ENCODE measurements around the gene RGS9BP. TPM values are rescaled to one million over a fixed set of nuclear protein-coding genes. Genes with fewer than 3 reads are reported as not detected.
A peak's percentile ranks its signal among the peaks of the same experiment; 100 is the strongest.

RGS9BP gene
- total and polyA plus RNA-seq, 2 of the 13 experiments (the other 11 are each of a cell fraction or from before 2014, with no cell fraction given) = 0.01 TPM; not detected in 1

DNA sequence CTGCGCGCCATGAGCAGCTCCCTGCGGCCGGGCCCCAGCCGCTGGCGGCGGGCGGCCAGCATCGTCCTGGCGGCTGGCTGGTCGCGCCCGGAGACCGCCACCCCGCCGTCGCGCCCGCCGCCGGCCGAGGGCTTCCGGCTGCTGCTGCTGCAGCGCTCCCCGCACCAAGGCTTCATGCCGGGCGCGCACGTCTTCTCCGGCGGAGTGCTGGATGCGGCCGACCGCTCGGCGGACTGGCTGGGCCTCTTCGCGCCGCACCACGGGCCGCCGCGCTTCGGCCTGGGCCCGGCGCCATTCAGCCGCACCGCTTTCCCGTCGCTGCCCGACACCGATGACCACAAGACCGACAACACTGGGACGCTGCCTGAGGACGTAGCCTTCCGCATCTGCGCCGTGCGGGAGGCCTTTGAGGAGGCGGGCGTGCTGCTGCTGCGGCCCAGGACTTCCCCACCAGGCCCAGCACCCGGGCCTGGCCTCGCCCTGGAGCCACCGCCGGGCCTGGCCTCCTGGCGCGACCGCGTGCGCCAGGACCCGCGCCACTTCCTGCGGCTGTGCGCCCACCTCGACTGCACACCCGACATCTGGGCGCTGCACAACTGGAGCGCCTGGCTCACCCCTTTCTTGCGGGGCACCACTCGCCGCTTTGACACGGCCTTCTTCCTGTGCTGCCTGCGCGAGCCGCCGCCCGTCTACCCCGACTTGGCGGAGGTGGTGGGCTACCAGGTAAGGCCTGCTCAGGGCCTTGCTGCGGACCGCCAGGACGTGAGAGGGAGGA, 16.5 kb downstream of the RGS9BP start:
- TSS peak; percentile 48 for BruUV-seq (replicated peaks)
- no peak for DNase-seq (ENCODE audit: low spot score)
- H2AFZ ChIP-seq (ENCODE audit: low read length) = no peak overlapping the region
- no peaks in the 10 kb centered on the region for H3K27me3 ChIP-seq (ENCODE audit: control insufficient read depth in 1 of 2, insufficient read depth in 2 of 2, low read length in 2 of 2)
- FAIRE-seq = no peak
- no peaks in the 10 kb centered on the region for H3K9me3 ChIP-seq (ENCODE audit: low read length)
- peaks cover 11% of the 10 kb centered on the region for H3K79me2 ChIP-seq (ENCODE audit: insufficient read depth, low read length)
- ChIA-PET CTCF (ENCODE audit: low intra/inter-chr PET ratio, low total read pairs) (no interaction called here), POLR2A (interaction anchor here (1.0 to 1.9 kb wide), 5 partner anchors 8 to 22 kb away, joined by 3 to 21 read pairs (median 7); partner anchors contain the start of genes ANKRD27 and RGS9BP)
- in situ Hi-C loops (cut with HindIII; ENCODE audit: extremely low pct_ligation_motif_present, low pct_unique_long_range_greater_than_20kb) = loop anchor here (10.0 to 25.0 kb wide), 2 partner anchors 283 to 445 kb away; partner anchors contain the start of genes CEP89, FAAP24 and WDR88
- H3K4me1 ChIP-seq (ENCODE audit: insufficient read depth, low read length) = peaks cover 65% of the 10 kb centered on the region
- 100% methylated on average over 8 of the region's 93 CpGs for WGBS (ENCODE audit: low lambda C conversion rate)
- ATAC-seq = peak; percentile 62
- no peaks in the 10 kb centered on the region for H3K36me3 ChIP-seq (replicated peaks in 1 of 2; ENCODE audit: control insufficient read depth in 1 of 2, insufficient read depth in 2 of 2, low read length in 2 of 2)
- peak overlapping the region; percentile 79 for H3K9ac ChIP-seq (ENCODE audit: insufficient read depth, low read depth, low read length)
- H4K20me1 ChIP-seq (ENCODE audit: insufficient read depth, low read length) = no peaks in the 10 kb centered on the region
- intact Hi-C loops (cut with micrococcal nuclease; ENCODE audit: unreplicated experiment) = loop anchor here (5.0 kb wide), 1 partner anchor 285 kb away; no protein-coding TSS in a partner anchor
- peak overlapping the region; percentile 24 for H3K27ac ChIP-seq (ENCODE audit: extremely low read length, insufficient read depth, low read length)
- peak overlapping the region; percentile 91 for H3K4me2 ChIP-seq (ENCODE audit: low read depth, low read length)
- peak overlapping the region; percentile 54 to 75 (median 59); a peak in 5 of 6 replicates for H3K4me3 ChIP-seq (replicated peaks in 1 of 3; ENCODE audit: insufficient read depth in 1 of 3, low read depth in 2 of 3, low read length in 3 of 3)
- TF ChIP-seq ARNT (IDR thresholded peaks at IDR 0.05) = no peak
- TF ChIP-seq ISL2 (CRISPR knock-in tag; IDR thresholded peaks at IDR 0.05) = no peak
- no peak for TF ChIP-seq ZNF615 (CRISPR knock-in tag; IDR thresholded peaks at IDR 0.05; ENCODE audit: borderline replicate concordance)
- TF ChIP-seq, protein P1, sequence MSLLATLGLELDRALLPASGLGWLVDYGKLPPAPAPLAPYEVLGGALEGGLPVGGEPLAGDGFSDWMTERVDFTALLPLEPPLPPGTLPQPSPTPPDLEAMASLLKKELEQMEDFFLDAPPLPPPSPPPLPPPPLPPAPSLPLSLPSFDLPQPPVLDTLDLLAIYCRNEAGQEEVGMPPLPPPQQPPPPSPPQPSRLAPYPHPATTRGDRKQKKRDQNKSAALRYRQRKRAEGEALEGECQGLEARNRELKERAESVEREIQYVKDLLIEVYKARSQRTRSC (CRISPR knock-in tag; IDR thresholded peaks at IDR 0.05; ENCODE audit: low read depth) = no peak
- no peak for TF ChIP-seq ATRX (CRISPR knock-in tag; IDR thresholded peaks at IDR 0.05; ENCODE audit: borderline replicate concordance)
- 0 out of 2 replicates have a peak, but pooled peaks have one; percentile 40 for TF ChIP-seq ZNF343 (CRISPR knock-in tag; IDR thresholded peaks at IDR 0.05)
- TF ChIP-seq PBX2 (CRISPR knock-in tag; IDR thresholded peaks at IDR 0.05) = no peak
- no peak for TF ChIP-seq MNT (IDR thresholded peaks at IDR 0.05)
- no peak for TF ChIP-seq U2AF2 (IDR thresholded peaks at IDR 0.05; ENCODE audit: low read depth, low read length)
- no peak for TF ChIP-seq ZNF264 (CRISPR knock-in tag; IDR thresholded peaks at IDR 0.05)
- TF ChIP-seq ZNF775 (CRISPR knock-in tag; IDR thresholded peaks at IDR 0.05; ENCODE audit: borderline replicate concordance) = no peak
- TF ChIP-seq, protein P2, sequence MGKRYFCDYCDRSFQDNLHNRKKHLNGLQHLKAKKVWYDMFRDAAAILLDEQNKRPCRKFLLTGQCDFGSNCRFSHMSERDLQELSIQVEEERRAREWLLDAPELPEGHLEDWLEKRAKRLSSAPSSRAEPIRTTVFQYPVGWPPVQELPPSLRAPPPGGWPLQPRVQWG (CRISPR knock-in tag; IDR thresholded peaks at IDR 0.05; ENCODE audit: borderline replicate concordance, low read depth) = no peak
- TF ChIP-seq, protein P3, sequence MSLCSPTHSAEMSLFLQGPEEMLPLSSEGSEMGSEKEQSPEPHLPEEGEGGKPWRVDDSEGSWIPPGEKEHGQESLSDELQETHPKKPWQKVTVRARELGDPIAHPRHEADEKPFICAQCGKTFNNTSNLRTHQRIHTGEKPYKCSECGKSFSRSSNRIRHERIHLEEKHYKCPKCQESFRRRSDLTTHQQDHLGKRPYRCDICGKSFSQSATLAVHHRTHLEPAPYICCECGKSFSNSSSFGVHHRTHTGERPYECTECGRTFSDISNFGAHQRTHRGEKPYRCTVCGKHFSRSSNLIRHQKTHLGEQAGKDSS (CRISPR knock-in tag; IDR thresholded peaks at IDR 0.05; ENCODE audit: borderline replicate concordance, low read depth) = peak; percentile 16; the same call in 1 of the 2 replicates
- no peak for TF ChIP-seq CAMTA2 (CRISPR knock-in tag; IDR thresholded peaks at IDR 0.05; ENCODE audit: borderline replicate concordance)
- peak; percentile 67; the same call in 1 of the 2 replicates for TF ChIP-seq ZNF776 (CRISPR knock-in tag; IDR thresholded peaks at IDR 0.05)
- no peak for TF ChIP-seq MAFF (IDR thresholded peaks at IDR 0.05; ENCODE audit: low read depth, low read length)
- TF ChIP-seq ZFY (CRISPR knock-in tag; IDR thresholded peaks at IDR 0.05) = peak; percentile 94

Measured in HepG2 (cell line).